HG03575 (cell line): ENCODE measurements around the gene ZBTB32.

Experiments used
- ATAC-seq: cut with Tn5 transposase; IDR thresholded peaks from one replicate; pipeline ENCODE4 v1.9.1; 2021; ENCODE audit not compliant: unreplicated experiment, insufficient number of reproducible peaks, low FRiP score; ENCODE audit errors: extremely low read depth

ZBTB32 gene

GRCh38 chr19:35693422-35693821, 10.9 kb upstream of the ZBTB32 start:
- no peak for ATAC-seq

- no peak for ATAC-seq
Observed at GRCh38 chr19:35693835-35694599, 10.3 kb upstream of the ZBTB32 start.

GRCh38 chr19:35695895-35696422, 8.4 kb upstream of the ZBTB32 start:
- ATAC-seq: no peak

GRCh38 chr19:35696835-35697234, 7.5 kb upstream of the ZBTB32 start:
- no peak for ATAC-seq

- ATAC-seq: peak; percentile 39
Observed at GRCh38 chr19:35702223-35703012, 1.9 kb upstream of the ZBTB32 start.

- no peak for ATAC-seq
Observed at GRCh38 chr19:35703343-35703742, 1.0 kb upstream of the ZBTB32 start.

GRCh38 chr19:35708391-35708790, 4.0 kb downstream of the ZBTB32 start:
- ATAC-seq: no peak

GRCh38 chr19:35710784-35711723, 6.7 kb downstream of the ZBTB32 start:
- ATAC-seq: no peak

- no peak for ATAC-seq
Observed at GRCh38 chr19:35712567-35713505, 8.5 kb downstream of the ZBTB32 start.

GRCh38 chr19:35713506-35713850, 9.1 kb downstream of the ZBTB32 start:
- ATAC-seq: no peak

- ATAC-seq: no peak
Observed at GRCh38 chr19:35713904-35714495, 9.6 kb downstream of the ZBTB32 start.

GRCh38 chr19:35714601-35715354, 10.4 kb downstream of the ZBTB32 start:
- ATAC-seq: no peak

GRCh38 chr19:35715355-35715809, 11.0 kb downstream of the ZBTB32 start:
- ATAC-seq: no peak

GRCh38 chr19:35715981-35716800, 11.8 kb downstream of the ZBTB32 start:
- ATAC-seq: no peak

- no peak for ATAC-seq
Observed at GRCh38 chr19:35716801-35717664, 12.7 kb downstream of the ZBTB32 start.
